Esophagus muscularis mucosa (tissue), 4 donors: Measurements from ENCODE around the gene CNTNAP2. TPM values are rescaled to one million over a fixed set of nuclear protein-coding genes. Genes with fewer than 3 reads are reported as not detected.

ENCODE experiments used
- DNase-seq: peaks from one replicate; pipeline ENCODE4 v3.0.0-alpha.2; 2017; ENCODE audit errors: extremely low spot score
- H3K27ac ChIP-seq, 4 donors: fragments of 200-600 bp; sonication (generic); replicated peaks in 1 of 4; 1 replicate in 3 of 4; 2 replicates in 1 of 4; pipeline ENCODE4 v1.5.1; 2016 to 2019; ENCODE audit warnings: mild to moderate bottlenecking in 1 of 4
- H3K27me3 ChIP-seq, 4 donors: fragments of 200-600 bp; sonication (generic); one replicate each; pipeline versions ENCODE4 v1.5.1 to v1.6.0; 2016 to 2019
- H3K36me3 ChIP-seq, 4 donors: fragments of 200-600 bp; sonication (generic); one replicate each; pipeline ENCODE4 v1.5.1; 2016 to 2019
- H3K4me1 ChIP-seq, 4 donors: fragments of 200-600 bp; sonication (generic); one replicate each; pipeline ENCODE4 v1.5.1; 2016 to 2019
- H3K4me3 ChIP-seq, 4 donors: fragments of 200-600 bp; sonication (generic); 1 replicate in 2 of 4; 2 replicates in 2 of 4; pipeline ENCODE4 v1.5.1; 2016 to 2019; ENCODE audit warnings: mild to moderate bottlenecking in 4 of 4, moderate library complexity in 1 of 4
- H3K9me3 ChIP-seq, 4 donors: fragments of 200-600 bp; sonication (generic); 1 replicate in 3 of 4; 2 replicates in 1 of 4; pipeline ENCODE4 v1.5.1; 2016 to 2019
- CTCF ChIP-seq, 3 experiments: fragments of 200-600 bp in 2 of 3; fragments of 450-650 bp in 1 of 3; sonication (generic) in 2 of 3; IDR thresholded peaks; one replicate each; pipeline ENCODE4 v1.5.1; 2017 to 2019; ENCODE audit warnings: antibody characterized with exemption in 3 of 3, mild to moderate bottlenecking in 2 of 3, moderate library complexity in 1 of 3
- EP300 ChIP-seq: sonication (generic); formaldehyde crosslinking; IDR thresholded peaks from one replicate; pipeline ENCODE4 v1.6.1; 2017; ENCODE audit warnings: antibody characterized with exemption
- POLR2A ChIP-seq: fragments of 450-650 bp; IDR thresholded peaks from one replicate; pipeline ENCODE4 v1.6.1; 2017; ENCODE audit warnings: antibody characterized with exemption, moderate library complexity, mild to moderate bottlenecking, low read depth
- POLR2AphosphoS5 ChIP-seq, 2 donors: sonication (generic); formaldehyde crosslinking; IDR thresholded peaks; one replicate each; pipeline ENCODE4 v1.6.1; 2017; ENCODE audit warnings: antibody characterized with exemption in 2 of 2
- whole genome bisulfite sequencing: methylation state at CpG from one replicate; pipeline ENCODE4 v1.1.5; 2018; 5-methylcytosine and 5-hydroxymethylcytosine counted together
- intact Hi-C: fragments of 100-400 bp; cut with DNase I; formaldehyde crosslinking; loops from one replicate; pipeline ENCODE4 v1.15.1; 2023
- total RNA-seq, 4 donors: library from RNA; depleted of rRNA; stranded (reverse); fragments of >200 nt; gene quantifications; one replicate each; pipeline versions ENCODE4 v1.1.0 to v1.2.1, GENCODE V29; 2016

Gene CNTNAP2
- total RNA-seq, 4 donors from 2014 or later = 1.2 to 2.9 (median 1.9) TPM

- no peaks in the 10 kb centered on the region for H3K4me1 ChIP-seq
- no peaks in the 10 kb centered on the region for H3K36me3 ChIP-seq
- no peak overlapping the region for H3K4me3 ChIP-seq
- H3K27me3 ChIP-seq = no peaks in the 10 kb centered on the region
- TF ChIP-seq CTCF (IDR thresholded peaks at IDR 0.05) (no peak), EP300 (no peak), POLR2A (no peak), POLR2AphosphoS5 (IDR thresholded peaks at IDR 0.05) (no peak)
- no peaks in the 10 kb centered on the region for H3K9me3 ChIP-seq
- no peak for DNase-seq
- 78% methylated on average over 6 of the region's 6 CpGs for WGBS
- intact Hi-C loops = no loop called here
- no peak overlapping the region for H3K27ac ChIP-seq
Observed at GRCh38 chr7:147483634-147484292, 1367.2 kb downstream of the CNTNAP2 start.

- Histone ChIP-seq H3K36me3 (no peaks in the 10 kb centered on the region), H3K27me3 (no peaks in the 10 kb centered on the region), H3K4me1 (no peaks in the 10 kb centered on the region), H3K27ac (no peak overlapping the region), H3K9me3 (no peaks in the 10 kb centered on the region), H3K4me3 (no peak overlapping the region)
- intact Hi-C loops = no loop called here
- 66% methylated on average over 4 of the region's 4 CpGs for WGBS
- no peak for DNase-seq
- TF ChIP-seq EP300 (no peak), POLR2A (no peak), CTCF (IDR thresholded peaks at IDR 0.05) (no peak), POLR2AphosphoS5 (IDR thresholded peaks at IDR 0.05) (no peak)
Observed at GRCh38 chr7:147485660-147486210, 1369.1 kb downstream of the CNTNAP2 start.

GRCh38 chr7:147492606-147493005 lies 1376.0 kb downstream of the CNTNAP2 start:
- 87% methylated on average over 4 of the region's 4 CpGs for WGBS
- no peaks in the 10 kb centered on the region for H3K9me3 ChIP-seq
- H3K27me3 ChIP-seq = no peaks in the 10 kb centered on the region
- no peaks in the 10 kb centered on the region for H3K4me1 ChIP-seq
- intact Hi-C loops = no loop called here
- no peak overlapping the region for H3K4me3 ChIP-seq
- H3K36me3 ChIP-seq = no peaks in the 10 kb centered on the region
- H3K27ac ChIP-seq = no peak overlapping the region
- no peak for TF ChIP-seq POLR2AphosphoS5 (IDR thresholded peaks at IDR 0.05)
- no peak for TF ChIP-seq POLR2A
- no peak for TF ChIP-seq CTCF (IDR thresholded peaks at IDR 0.05)
- TF ChIP-seq EP300 = no peak
- no peak for DNase-seq

GRCh38 chr7:147496209-147496608 lies 1379.6 kb downstream of the CNTNAP2 start:
- WGBS = 89% methylated on average over 1 of the region's 1 CpG
- no peaks in the 10 kb centered on the region for H3K4me1 ChIP-seq
- H3K9me3 ChIP-seq = no peaks in the 10 kb centered on the region
- no peak for TF ChIP-seq POLR2AphosphoS5 (IDR thresholded peaks at IDR 0.05)
- no peak for TF ChIP-seq CTCF (IDR thresholded peaks at IDR 0.05)
- TF ChIP-seq POLR2A = no peak
- H3K27me3 ChIP-seq = no peaks in the 10 kb centered on the region
- no peak overlapping the region for H3K4me3 ChIP-seq
- H3K27ac ChIP-seq = no peak overlapping the region
- no peak for DNase-seq
- intact Hi-C loops = no loop called here
- H3K36me3 ChIP-seq = no peaks in the 10 kb centered on the region

- H3K4me1 ChIP-seq = no peaks in the 10 kb centered on the region
- DNase-seq = no peak
- H3K4me3 ChIP-seq = no peak overlapping the region
- WGBS = 92% methylated on average over 1 of the region's 1 CpG
- no peak overlapping the region for H3K27ac ChIP-seq
- H3K9me3 ChIP-seq = no peaks in the 10 kb centered on the region
- TF ChIP-seq CTCF (IDR thresholded peaks at IDR 0.05) (no peak), POLR2AphosphoS5 (IDR thresholded peaks at IDR 0.05) (no peak), POLR2A (no peak), EP300 (no peak)
- no peaks in the 10 kb centered on the region for H3K36me3 ChIP-seq
- intact Hi-C loops = no loop called here
- H3K27me3 ChIP-seq = no peaks in the 10 kb centered on the region
Observed at GRCh38 chr7:147497246-147497645, 1380.6 kb downstream of the CNTNAP2 start.
